ENCODE results near the gene LRRC10.

Gene LRRC10

GRCh38 chr12:69641546-69641945, 30.8 kb upstream of the LRRC10 start:
- no peak for DNase-seq (ENCODE audit: low read depth)
- TF ChIP-seq CTCF (IDR thresholded peaks at IDR 0.05; ENCODE audit: low read length, missing control alignments) = no peak
- no peak overlapping the region for H3K4me3 ChIP-seq (replicated peaks; ENCODE audit: low read depth, low read length)

DNA sequence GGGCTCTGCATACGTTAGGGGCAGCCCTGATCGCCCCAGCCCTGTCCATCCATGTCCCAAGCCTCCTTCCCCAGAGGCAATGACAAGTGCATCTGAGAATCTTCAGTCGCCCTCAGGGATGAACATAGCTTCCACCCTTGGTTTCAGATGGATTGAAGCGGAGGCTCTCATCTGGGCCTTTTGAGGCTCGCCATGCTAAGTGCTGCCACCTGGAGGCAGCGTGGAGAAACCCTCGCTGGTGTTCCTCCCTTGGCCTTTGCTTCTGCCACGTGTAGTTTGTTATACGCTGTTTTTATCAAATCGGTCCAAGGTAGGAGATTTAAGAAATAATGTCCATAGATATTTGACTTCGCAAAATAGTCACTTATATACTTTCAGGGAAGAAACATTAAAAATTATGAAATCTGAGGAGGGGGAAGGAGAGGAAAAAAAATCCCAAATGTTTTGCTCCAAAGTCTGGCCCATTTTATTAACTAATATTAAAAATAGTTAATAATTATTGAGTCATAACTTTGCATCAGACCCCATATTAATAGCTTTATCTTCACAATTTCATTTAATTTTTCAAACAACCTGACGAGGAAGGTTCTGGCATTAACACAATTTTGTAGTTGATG, 28.8 kb upstream of the LRRC10 start:
- DNase-seq (ENCODE audit: low read depth) = peak; percentile 80
- peak; percentile 97 for TF ChIP-seq CTCF (IDR thresholded peaks at IDR 0.05; ENCODE audit: low read length, missing control alignments)

GRCh38 chr12:69633061-69633460, 22.4 kb upstream of the LRRC10 start:
- DNase-seq (ENCODE audit: low read depth) = no peak
- peak; percentile 17 for TF ChIP-seq CTCF (IDR thresholded peaks at IDR 0.05; ENCODE audit: low read length, missing control alignments)
- H3K4me3 ChIP-seq (replicated peaks; ENCODE audit: low read depth, low read length) = no peak overlapping the region

More for the DNA sequence above, 28.8 kb upstream of the LRRC10 start:
- no peak overlapping the region for H3K4me3 ChIP-seq (replicated peaks; ENCODE audit: low read depth, low read length)

DNA sequence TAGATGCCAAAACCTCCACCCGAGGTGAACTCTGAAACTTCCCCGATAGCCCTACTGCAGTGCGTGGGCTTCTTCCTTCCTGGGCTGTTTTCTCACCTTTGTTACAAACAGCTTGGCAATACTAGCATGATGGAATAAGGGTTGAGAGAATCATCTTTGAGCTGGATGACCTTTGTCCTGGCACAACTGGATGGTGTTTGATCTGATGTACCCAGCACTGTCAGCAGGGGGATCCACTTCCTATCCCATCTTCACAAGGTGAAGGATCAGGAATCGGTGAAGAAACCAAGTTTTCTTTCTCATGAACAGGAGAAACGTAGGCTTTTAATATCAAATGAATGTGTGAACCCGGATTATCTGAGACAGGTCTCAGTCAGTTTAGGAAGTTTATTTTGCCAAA, 19.5 kb upstream of the LRRC10 start:
- H3K4me3 ChIP-seq (replicated peaks; ENCODE audit: low read depth, low read length) = no peak overlapping the region
- TF ChIP-seq CTCF (IDR thresholded peaks at IDR 0.05; ENCODE audit: low read length, missing control alignments) = peak; percentile 18

GRCh38 chr12:69627501-69627900, 16.8 kb upstream of the LRRC10 start:
- no peak for TF ChIP-seq CTCF (IDR thresholded peaks at IDR 0.05; ENCODE audit: low read length, missing control alignments)
- DNase-seq (ENCODE audit: low read depth) = no peak
- no peak overlapping the region for H3K4me3 ChIP-seq (replicated peaks; ENCODE audit: low read depth, low read length)

More for the DNA sequence above, 19.5 kb upstream of the LRRC10 start:
- DNase-seq (ENCODE audit: low read depth) = no peak

GRCh38 chr12:69623970-69624369, 13.3 kb upstream of the LRRC10 start:
- peak; percentile 39 for DNase-seq (ENCODE audit: low read depth)

More at GRCh38 chr12:69623970-69624369, 13.3 kb upstream of the LRRC10 start:
- H3K4me3 ChIP-seq (replicated peaks; ENCODE audit: low read depth, low read length) = no peak overlapping the region
- TF ChIP-seq CTCF (IDR thresholded peaks at IDR 0.05; ENCODE audit: low read length, missing control alignments) = no peak
